GM12801 (cell line): ENCODE results near the gene JMJD1C.

ENCODE experiments used
- TF ChIP-seq, protein P1 (sequence below): IDR thresholded peaks from one replicate; pipeline ENCODE4 v1.5.1; 2011; ENCODE audit warnings: control low read depth; ENCODE audit not compliant: insufficient read length; ENCODE audit errors: extremely low read depth

The JMJD1C gene

DNA sequence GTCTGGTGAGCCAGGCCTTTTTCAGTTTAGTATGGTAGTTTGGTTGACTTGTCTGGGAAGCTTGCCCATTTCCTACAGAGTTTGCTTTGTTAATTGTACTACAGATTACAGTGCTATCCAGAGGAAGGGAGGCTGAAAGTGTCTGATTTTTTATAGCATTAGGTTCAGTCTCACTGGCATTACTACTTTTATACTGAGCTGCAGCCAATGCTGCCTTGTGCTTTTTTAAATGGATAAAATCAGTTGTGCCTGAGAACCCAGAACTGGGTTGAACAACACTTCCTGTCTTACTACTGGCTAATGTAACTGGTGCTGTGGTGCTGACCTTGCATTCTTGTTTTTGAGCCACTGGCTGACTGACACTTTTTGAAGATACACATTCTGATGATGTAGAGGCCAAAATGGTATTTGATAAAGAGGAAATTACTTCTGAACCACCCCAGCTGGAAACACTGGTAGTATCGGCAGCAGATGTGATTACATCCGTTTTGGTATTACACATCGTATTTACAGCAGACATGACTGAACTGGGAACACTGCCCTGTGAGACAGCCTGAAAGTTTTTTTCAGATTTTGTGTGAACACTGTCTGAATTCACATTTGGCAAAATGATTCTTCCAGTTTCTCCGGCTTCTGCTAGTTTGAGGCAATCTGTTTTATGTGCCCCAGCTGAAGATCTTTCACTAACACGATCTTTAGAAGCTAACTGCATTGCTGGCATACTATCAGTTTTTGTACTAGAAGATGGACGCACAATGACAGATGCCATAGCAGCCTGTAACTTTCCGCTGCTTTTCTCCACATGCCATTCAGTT lies 258.6 kb downstream of the JMJD1C start:
- TF ChIP-seq, protein P1, sequence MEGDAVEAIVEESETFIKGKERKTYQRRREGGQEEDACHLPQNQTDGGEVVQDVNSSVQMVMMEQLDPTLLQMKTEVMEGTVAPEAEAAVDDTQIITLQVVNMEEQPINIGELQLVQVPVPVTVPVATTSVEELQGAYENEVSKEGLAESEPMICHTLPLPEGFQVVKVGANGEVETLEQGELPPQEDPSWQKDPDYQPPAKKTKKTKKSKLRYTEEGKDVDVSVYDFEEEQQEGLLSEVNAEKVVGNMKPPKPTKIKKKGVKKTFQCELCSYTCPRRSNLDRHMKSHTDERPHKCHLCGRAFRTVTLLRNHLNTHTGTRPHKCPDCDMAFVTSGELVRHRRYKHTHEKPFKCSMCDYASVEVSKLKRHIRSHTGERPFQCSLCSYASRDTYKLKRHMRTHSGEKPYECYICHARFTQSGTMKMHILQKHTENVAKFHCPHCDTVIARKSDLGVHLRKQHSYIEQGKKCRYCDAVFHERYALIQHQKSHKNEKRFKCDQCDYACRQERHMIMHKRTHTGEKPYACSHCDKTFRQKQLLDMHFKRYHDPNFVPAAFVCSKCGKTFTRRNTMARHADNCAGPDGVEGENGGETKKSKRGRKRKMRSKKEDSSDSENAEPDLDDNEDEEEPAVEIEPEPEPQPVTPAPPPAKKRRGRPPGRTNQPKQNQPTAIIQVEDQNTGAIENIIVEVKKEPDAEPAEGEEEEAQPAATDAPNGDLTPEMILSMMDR: no peak

DNA sequence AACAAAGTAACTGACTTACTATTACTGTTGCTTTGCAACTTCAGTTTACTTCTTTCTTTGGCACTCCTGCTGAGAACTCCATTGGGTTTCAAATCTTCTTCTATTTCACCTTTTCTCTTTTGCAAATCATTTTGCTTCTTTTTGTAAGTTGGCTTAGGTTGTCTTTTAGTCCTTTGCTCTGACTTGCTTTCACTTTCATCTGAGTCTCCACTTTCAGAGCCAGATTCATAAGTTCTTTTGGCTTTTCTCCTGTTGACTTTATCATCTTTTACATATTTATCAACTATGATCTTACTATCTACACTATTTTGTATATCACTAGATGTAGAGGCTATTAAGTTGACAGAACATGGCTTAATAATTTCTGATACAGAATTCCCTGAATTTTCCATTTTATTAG lies 259.2 kb downstream of the JMJD1C start:
- TF ChIP-seq, protein P1: no peak

DNA sequence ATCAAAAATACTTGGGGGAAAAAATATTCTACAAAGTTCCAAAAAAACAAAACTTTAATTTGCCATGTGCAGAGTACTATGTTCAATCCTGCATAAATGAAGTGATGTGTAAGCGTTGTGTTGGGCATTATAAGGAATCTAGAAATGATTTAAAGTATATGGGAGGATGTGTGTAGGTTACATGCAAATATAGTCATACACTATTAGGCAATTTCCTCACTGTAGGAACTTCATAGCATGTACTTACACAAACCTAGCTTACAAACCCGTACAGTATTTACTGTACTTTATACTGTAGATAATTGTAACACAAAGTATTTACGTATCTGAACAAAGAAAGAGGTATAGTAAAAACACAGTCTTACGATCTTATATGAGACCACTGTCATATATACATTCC lies 260.4 kb downstream of the JMJD1C start:
- TF ChIP-seq, protein P1: no peak

DNA sequence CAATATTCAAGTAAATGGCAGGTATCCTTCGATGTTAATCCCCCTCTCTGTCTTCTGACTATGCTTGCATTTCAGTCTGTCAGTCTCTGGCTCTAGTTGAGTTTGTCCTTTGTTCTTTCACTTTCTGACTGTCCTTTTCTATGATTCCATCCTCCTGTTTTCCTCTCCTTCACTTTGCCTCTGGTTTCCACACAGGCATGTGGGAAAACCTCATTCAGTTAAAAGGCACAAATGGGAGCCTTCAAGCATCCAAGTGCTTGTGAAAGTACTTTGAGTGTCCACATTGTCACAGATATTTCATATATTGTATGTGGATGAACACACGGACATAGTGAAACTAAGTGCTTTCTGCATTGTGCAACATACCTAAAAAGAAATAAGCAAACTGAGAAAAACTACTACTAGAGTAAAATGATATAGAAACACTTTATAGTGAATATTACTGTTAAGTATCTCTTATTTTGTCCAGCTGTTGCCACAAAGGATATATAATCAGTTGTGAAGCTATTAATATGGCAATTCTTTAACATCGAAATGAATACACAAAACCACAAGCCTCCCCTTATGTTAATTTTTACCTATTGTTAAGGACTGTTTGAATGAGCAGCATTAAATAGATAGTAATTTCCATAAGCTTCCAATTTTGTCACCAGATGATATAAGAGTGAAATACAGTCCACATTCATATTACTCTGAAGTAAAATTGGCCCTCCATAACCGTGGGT lies 260.9 kb downstream of the JMJD1C start:
- TF ChIP-seq, protein P1: no peak

DNA sequence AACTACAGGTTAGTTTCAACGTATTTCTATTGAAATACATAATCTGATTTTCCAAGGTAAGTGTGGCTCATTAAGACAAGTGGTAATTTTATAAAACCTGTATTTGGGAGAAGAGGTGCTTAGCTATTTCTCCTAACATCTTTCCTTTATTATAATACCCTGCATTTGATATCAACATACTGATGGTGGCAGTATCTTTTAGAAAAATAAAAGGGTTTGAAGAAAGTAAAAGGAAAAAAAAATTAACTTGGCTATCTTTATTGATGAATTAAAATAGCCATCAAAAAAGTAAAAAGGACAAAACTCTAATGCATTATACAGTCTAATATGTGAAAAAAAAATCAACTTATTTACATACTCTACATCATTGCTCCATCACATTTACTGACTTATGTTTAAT lies 264.7 kb downstream of the JMJD1C start:
- TF ChIP-seq, protein P1: no peak

DNA sequence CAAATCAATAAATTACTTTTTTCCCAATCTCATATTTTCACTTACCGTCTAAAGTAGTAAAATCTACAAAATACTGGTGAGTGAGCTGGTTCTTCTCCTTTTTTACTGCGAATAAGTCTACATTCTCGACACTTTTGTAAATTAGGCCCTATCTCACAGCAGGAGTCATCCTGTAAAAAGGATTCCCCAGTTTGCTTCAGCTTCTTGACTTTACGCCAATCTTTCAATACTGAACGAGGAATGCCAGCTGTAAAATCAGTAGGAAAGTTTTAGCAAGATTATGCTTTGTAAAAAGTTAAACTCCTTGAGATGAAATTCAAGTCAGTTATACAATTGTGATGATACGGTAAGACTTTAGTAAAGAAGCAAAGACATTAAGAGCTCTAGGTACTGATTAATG lies 265.3 kb downstream of the JMJD1C start:
- TF ChIP-seq, protein P1: no peak

DNA sequence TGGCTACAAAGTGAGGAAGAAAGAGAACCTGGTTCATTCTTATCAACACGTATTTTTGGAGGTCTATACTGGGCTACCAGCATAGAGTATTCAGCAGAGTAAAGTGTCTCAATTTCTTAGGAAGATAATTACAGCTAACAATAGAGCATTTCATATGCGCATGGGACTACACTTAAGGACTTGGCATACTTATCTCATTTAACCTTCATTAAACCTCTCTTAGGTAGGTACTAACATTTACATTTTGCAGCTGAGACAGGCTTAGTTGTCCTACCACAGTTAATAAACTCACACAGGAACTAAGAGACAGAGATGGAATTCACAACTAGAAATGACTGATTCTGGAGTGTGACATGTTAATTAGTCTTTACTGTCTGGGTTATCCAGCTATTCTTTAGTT lies 266.1 kb downstream of the JMJD1C start:
- TF ChIP-seq, protein P1: no peak
